Stimulated activated CD4-positive, alpha-beta T cell treated with anti-CD3 and anti-CD28 coated beads, Interleukin-4, amount 100 ng/mL, for 48 hours (primary cell): Measurements from ENCODE around the gene KCNG2.

ENCODE experiments used
- DNase-seq, 2 donors: peaks; one replicate each; pipeline ENCODE4 v3.0.0-alpha.2; 2020; ENCODE audit warnings: low read depth in 2 of 2

Gene KCNG2

DNA sequence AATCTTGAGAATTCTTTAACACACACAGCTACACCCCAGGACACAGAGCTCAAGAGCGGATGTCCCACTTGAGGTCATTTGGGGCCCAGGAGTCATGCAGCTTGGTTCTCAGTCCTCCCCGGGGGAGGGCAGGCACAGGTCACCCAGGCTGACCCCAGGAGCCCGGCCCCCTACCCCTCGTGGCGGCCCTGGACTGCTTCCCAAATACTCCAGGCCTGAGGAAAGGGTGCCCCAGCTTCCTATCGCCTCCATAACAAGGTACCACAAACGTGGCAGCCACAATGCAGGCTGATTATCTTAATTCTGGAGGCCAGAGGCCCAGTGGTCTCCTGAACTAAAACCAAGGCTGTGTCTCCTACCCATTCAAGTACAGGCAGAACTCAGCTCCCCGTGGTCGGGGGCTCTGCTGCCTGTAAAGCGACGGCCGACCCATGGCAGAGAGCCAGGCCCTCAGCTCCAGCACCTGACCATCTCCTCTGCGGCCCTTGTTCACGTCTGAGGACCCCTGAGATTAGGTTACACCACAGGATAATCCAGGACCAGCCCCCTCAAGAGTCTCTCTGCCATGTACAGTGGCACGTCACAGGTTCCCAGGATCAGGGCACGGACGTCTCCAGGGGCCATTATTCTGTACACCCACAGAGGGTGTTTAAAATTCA lies 143.2 kb downstream of the KCNG2 start:
- DNase-seq, result no peak

DNA sequence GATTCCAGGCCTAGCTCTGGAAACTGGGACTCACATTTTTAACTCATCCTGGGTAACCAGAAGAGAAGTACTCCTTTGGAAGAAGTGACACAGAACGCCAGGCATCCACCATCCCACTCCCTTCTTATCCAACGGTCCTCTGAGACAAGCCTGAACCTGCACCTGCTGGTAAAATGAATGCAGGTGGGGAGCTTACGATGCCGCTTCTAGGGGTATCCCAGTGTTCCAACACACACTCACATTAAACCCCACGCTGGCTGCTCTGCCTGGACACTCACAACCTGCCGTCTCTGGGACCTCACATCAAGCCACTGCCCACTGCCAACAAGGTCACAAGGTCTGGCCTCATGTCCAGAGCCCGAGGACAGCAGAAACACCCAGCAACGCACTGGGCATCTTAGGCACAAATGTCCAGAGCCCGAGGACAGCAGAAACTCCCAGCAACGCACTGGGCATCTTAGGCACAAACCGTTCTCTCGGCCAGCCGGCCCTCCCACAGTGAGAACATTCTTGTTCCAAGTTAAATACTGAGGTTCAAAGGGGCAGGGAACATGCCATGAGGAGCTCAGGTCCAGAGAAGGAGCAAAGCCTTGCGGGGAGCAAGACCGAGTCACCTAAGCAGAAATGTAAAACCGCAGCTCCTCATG lies 143.9 kb downstream of the KCNG2 start:
- no peak for DNase-seq

- DNase-seq, result no peak
These were observed 144.5 kb downstream of the KCNG2 start for GRCh38 chr18:79942211-79942610.

DNA sequence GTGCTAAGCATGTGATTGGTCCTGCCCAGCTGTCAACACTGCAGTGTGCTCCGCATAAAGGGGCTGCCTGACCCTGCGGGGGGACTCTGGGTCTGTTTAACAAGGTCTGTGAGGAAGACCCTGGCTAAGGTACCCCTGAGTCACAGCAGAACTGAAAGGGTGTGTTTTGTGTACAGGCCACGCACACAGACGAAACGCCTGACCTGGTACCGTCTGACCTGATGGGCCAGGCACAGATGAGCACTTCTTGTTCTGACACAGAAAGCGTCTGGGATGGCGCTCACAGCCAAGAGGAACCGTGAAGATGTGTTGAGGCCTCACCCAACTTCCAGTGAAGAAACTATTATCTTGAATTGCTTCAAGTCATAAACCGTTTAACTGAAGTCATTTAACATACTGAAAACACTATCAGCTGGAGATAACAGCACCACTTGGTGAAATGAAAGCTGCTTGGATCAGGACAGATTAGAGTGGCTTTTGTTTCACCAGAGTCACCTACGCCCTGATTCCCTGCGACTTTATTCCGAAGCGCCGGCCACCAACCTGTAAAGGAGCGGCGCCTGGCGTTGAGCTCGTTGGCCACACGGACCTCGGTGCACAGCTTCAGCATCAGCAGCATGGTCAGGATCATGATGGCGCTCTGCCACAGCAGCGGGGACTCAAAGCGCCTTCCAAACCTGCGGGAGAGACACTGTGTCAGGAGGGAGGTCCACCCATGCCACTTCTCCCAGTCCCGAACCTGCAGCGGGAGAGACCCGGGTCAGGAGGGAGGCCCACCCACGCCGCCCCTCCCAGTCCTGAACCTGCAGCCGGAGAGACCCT lies 145.3 kb downstream of the KCNG2 start:
- no peak for DNase-seq

DNA sequence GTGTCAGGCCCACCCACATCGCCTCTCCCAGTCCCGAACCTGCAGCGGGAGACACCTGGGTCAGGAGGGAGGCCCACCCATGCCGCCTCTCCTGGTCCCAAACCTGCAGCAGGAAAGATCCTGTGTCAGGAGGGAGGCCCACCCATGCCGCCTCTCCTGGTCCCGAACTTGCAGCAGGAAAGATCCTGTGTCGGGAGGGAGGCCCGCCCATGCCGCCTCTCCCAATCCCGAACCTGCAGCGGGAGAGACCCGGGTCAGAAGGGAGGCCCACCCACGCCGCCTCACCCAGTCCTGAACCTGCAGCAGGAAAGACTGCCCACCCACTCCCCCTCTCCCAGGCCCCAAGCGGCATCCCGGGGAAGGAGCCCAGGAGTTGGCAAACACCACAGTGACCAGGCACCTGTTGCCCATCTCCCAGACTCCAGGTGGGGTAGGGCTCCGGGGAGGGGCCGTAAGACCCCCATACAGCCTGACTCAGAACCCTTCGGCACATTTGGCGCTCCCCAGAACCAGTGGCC lies 145.9 kb downstream of the KCNG2 start:
- no peak for DNase-seq

GRCh38 chr18:79944126-79944731 lies 146.5 kb downstream of the KCNG2 start:
- DNase-seq, result no peak

GRCh38 chr18:79944746-79945117 lies 147.0 kb downstream of the KCNG2 start:
- DNase-seq, result no peak

- DNase-seq, result no peak
These were observed 147.6 kb downstream of the KCNG2 start for GRCh38 chr18:79945118-79946042.

DNA sequence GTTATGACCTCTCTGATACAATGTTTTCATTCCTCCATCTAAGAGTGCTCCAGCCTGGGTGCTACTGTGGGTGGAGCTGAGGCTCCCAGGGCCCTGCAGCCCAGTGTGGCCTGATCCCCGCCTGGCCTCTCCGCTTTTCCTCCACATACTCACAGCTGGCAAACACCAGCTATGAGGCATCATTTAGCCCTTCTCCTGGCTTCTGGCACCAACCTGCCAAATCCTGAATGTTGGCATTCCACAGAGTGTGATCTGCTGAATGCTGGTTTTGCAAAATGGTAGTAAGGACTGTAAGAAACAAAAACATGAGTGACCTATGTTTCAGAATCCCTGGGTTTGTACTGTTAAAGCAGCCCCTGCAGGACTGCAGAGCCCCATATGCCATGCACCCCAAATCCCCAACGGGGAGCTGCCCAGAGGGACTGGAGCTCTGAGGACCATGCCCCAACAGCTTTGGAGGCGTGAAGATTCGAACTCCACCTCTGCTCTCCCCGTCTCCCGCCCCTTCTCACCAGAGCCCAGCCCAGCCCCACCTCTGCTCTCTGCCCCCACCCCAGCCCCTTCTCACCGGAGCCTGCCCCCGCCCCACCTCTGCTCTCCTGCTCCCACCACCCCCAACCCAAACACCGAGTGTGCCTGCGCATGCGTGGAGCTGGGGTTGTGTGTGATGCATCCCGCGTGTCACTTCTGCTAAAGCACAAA lies 149.5 kb downstream of the KCNG2 start:
- DNase-seq, result no peak

GRCh38 chr18:79947881-79948610 lies 150.3 kb downstream of the KCNG2 start:
- no peak for DNase-seq

DNA sequence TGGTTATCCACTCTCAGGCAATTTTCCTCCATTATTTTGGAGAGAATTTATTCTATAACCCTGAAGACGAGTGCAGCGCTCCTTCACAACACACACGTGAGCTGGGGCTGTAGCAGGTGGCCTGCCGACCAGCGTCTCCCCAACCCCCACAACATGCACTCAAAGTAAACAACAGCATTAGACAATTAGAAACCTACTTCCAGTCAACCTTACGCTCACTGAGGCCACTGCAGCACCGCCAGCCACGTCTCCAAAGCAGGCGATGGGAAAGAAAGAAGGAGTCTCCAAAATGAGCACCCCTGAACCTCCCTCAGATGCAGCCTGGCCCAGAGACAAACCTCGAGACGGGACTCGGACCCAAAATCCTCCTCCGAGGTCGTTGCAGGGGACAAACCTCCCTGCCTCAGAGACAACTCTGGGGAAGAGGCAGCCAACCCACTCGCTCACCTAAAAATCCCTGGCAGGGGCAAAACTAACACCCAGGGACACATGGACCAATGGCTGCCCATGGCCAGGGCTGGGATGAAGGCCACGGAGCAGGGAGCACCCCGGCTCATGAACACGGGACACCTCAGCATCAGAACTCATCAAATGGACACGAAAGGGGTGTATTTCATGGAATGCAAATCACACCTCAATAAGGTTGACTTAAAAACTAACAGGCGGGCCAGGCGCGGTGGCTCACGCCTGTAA lies 151.1 kb downstream of the KCNG2 start:
- DNase-seq, result no peak
